K562 (cell line): ENCODE measurements around the gene TNFSF11. TPM values are rescaled to one million over a fixed set of nuclear protein-coding genes. Genes with fewer than 3 reads are reported as not detected.

Source experiments
- ATAC-seq: fragments of 200-7000 bp; cut with Tn5 transposase; 3 replicates; pipeline ENCODE4 v1.9.1; 2020; ENCODE audit warnings: moderate library complexity
- BruUV-seq: library from RNA; stranded (reverse); fragments of 400-500 nt; replicated peaks from 2 replicates; lab custom pipeline; 2021; lab: Mats Ljungman, UMichigan
- CTCF ChIA-PET: fragments of 300-600 bp; formaldehyde crosslinking; extraction: SDS; loops from one replicate; lab custom pipeline; 2021; ENCODE audit warnings: low intra/inter-chr PET ratio; lab: Yijun Ruan, JAX
- POLR2A ChIA-PET: fragments of 300-600, 350-650 bp; sonication (Branson Sonifier 250); formaldehyde crosslinking; extraction: SDS; loops from one replicate; lab custom pipeline; 2021; ENCODE audit warnings: antibody characterized with exemption, inconsistent platforms; lab: Yijun Ruan, JAX
- DNase-seq, 4 experiments: peaks; one replicate each; pipeline versions ENCODE4 v3.0.0 to v3.0.0-alpha.2; 2011 to 2018; ENCODE audit warnings: low spot score in 3 of 4, mixed read lengths in 3 of 4; ENCODE audit errors: extremely low read depth in 1 of 4
- FAIRE-seq: peaks from 2 replicates; lab custom pipeline; 2011; peaks lifted over from hg19 to GRCh38; lab: Jason Lieb, UNC
- H2AFZ ChIP-seq: 2 replicates; pipeline ENCODE4 v1.6.0; 2011; ENCODE audit warnings: low read depth, low read length, control low read depth, inconsistent platforms
- H3K27ac ChIP-seq: fragments of 200-600 bp; 3 replicates; pipeline ENCODE4 v1.8.0; 2011; ENCODE audit warnings: low read depth, mild to moderate bottlenecking, control low read depth, inconsistent platforms, low read length, moderate library complexity, mixed read lengths; ENCODE audit errors: extremely low read depth
- H3K27me3 ChIP-seq, 2 experiments: fragments of 300-600 bp in 1 of 2; 2 replicates in 1 of 2; 3 replicates in 1 of 2; pipeline versions ENCODE4 v1.6.0 to v1.8.0; 2011; ENCODE audit warnings: inconsistent platforms in 2 of 2, low read length in 2 of 2, mild to moderate bottlenecking in 1 of 2, mixed read lengths in 1 of 2, moderate library complexity in 1 of 2; ENCODE audit not compliant: control insufficient read depth in 2 of 2, insufficient read depth in 2 of 2
- H3K36me3 ChIP-seq: fragments of 300-600 bp; 3 replicates; pipeline ENCODE4 v1.8.0; 2011; ENCODE audit warnings: mild to moderate bottlenecking, low read length, inconsistent platforms; ENCODE audit not compliant: control insufficient read depth, insufficient read depth
- H3K4me1 ChIP-seq, 2 experiments: fragments of 200-600 bp in 1 of 2; replicated peaks in 1 of 2; 2 replicates in 1 of 2; 3 replicates in 1 of 2; pipeline versions ENCODE4 v1.5.1 to v1.8.0; 2011; ENCODE audit warnings: inconsistent platforms in 2 of 2, low read length in 2 of 2, mild to moderate bottlenecking in 1 of 2, mixed read lengths in 1 of 2, moderate library complexity in 1 of 2; ENCODE audit not compliant: control insufficient read depth in 2 of 2, insufficient read depth in 2 of 2
- H3K4me2 ChIP-seq: 2 replicates; pipeline ENCODE4 v1.6.1; 2011; ENCODE audit warnings: low read length, control low read depth, inconsistent platforms, mixed read lengths; ENCODE audit not compliant: insufficient read depth
- H3K4me3 ChIP-seq: fragments of 200-600 bp; sonication (generic), shearing (Covaris generic); 2 replicates; pipeline ENCODE4 v1.5.1; 2016; ENCODE audit warnings: control low read depth, inconsistent platforms
- H3K79me2 ChIP-seq: fragments of 200-600 bp; 3 replicates; pipeline ENCODE4 v1.8.0; 2011; ENCODE audit warnings: low read length, inconsistent platforms; ENCODE audit not compliant: control insufficient read depth, insufficient read depth
- H3K9ac ChIP-seq, 2 experiments: 2 replicates each; pipeline versions ENCODE4 v1.6.0 to v1.6.1; 2011; ENCODE audit warnings: low read depth in 2 of 2, low read length in 2 of 2, control low read depth in 1 of 2, inconsistent platforms in 1 of 2, mild to moderate bottlenecking in 1 of 2, mixed read lengths in 1 of 2; ENCODE audit not compliant: insufficient read depth in 1 of 2
- H3K9me1 ChIP-seq: one replicate; pipeline ENCODE4 v1.6.0; 2011; ENCODE audit warnings: inconsistent platforms, mild to moderate bottlenecking, low read length, moderate library complexity; ENCODE audit not compliant: control insufficient read depth, insufficient read depth
- H3K9me3 ChIP-seq: replicated peaks from 2 replicates; pipeline ENCODE4 v1.5.1; 2011; ENCODE audit warnings: low read depth, low read length, inconsistent platforms; ENCODE audit not compliant: control insufficient read depth, insufficient read depth
- H4K20me1 ChIP-seq: replicated peaks from 2 replicates; pipeline ENCODE4 v1.6.1; 2011; ENCODE audit warnings: low read length, inconsistent platforms, mixed read lengths; ENCODE audit not compliant: control insufficient read depth, insufficient read depth
- ADNP ChIP-seq: fragments of 200-800 bp; sonication (Bioruptor generic); IDR thresholded peaks from 2 replicates; pipeline ENCODE4 v1.6.1; 2016; ENCODE audit warnings: missing genetic modification characterization, missing compliant biosample characterization
- ARID1B ChIP-seq: fragments of 450-650 bp; IDR thresholded peaks from 2 replicates; pipeline ENCODE4 v1.6.1; 2016; ENCODE audit warnings: antibody characterized with exemption, mild to moderate bottlenecking, inconsistent platforms
- CBX1 ChIP-seq: sonication (generic); IDR thresholded peaks from 2 replicates; pipeline ENCODE4 v1.6.1; 2016; ENCODE audit warnings: antibody characterized with exemption, low read depth, mild to moderate bottlenecking
- E2F3 ChIP-seq: fragments of 250-450 bp; sonication (Bioruptor Pico); IDR thresholded peaks from 2 replicates; pipeline ENCODE4 v1.4.0; 2020; ENCODE audit warnings: mild to moderate bottlenecking
- POLR2G ChIP-seq: fragments of 200-400 bp; formaldehyde crosslinking; IDR thresholded peaks from 2 replicates; pipeline ENCODE4 v1.6.1; 2017; ENCODE audit warnings: low read depth, mild to moderate bottlenecking, antibody characterized with exemption, low read length, moderate library complexity
- RBM17 ChIP-seq: fragments of 200-400 bp; formaldehyde crosslinking; IDR thresholded peaks from 2 replicates; pipeline ENCODE4 v1.6.1; 2017; ENCODE audit warnings: low read depth, mild to moderate bottlenecking, low read length, borderline replicate concordance
- ZBTB17 ChIP-seq: fragments of 450-650 bp; formaldehyde crosslinking; IDR thresholded peaks from 2 replicates; pipeline ENCODE4 v1.4.0; 2020; ENCODE audit warnings: mild to moderate bottlenecking
- WGBS: fragments of 100-300 bp; shearing (Covaris generic); methylation state at CpG from one replicate; pipeline ENCODE4 v1.1.6; 2016; ENCODE audit warnings: low coverage, mixed read lengths; ENCODE audit not compliant: insufficient coverage; ENCODE audit errors: missing lambda C conversion rate; 5-methylcytosine and 5-hydroxymethylcytosine counted together
- in situ Hi-C: fragments of 300-500 bp; cut with MboI; formaldehyde crosslinking; loops from 4 replicates; pipeline ENCODE4 v1.15.0; 2018; ENCODE audit warnings: inconsistent platforms, mixed read lengths
- intact Hi-C: fragments of 100-400 bp; cut with micrococcal nuclease; formaldehyde crosslinking; loops from 2 replicates; pipeline ENCODE4 v1.14.2; 2022
- polyA plus RNA-seq, 8 experiments: library from polyadenylated mRNA; depleted of rRNA in 4 of 8; stranded (reverse) in 5 of 8; unstranded in 3 of 8; fragments of >200 nt; fragmentation: Nextera tagmentation in 2 of 8; fragmentation: Illumina TruSeq in 1 of 8; extraction: Ambion mirVana in 2 of 8; extraction: Trizol in 1 of 8; gene quantifications; 2 replicates each; pipeline versions ENCODE4 v1.2.1 to v1.2.3, GENCODE V29; 2011 to 2014; ENCODE audit warnings: inconsistent platforms in 1 of 8, missing spikeins in 1 of 8
- total RNA-seq, 7 experiments: library from RNA; depleted of rRNA in 6 of 7; stranded (reverse); fragments of >200 nt in 6 of 7; fragmentation: Illumina TruSeq in 2 of 7; extraction: Trizol in 2 of 7; gene quantifications; 2 replicates each; pipeline versions ENCODE4 v1.2.1 to v1.2.3, GENCODE V29; 2011 to 2021; ENCODE audit warnings: low replicate concordance in 1 of 7

The TNFSF11 gene
- total and polyA plus RNA-seq, 9 of the 15 experiments (the other 6 are each of a cell fraction or from before 2014, with no cell fraction given) = not detected

- no peak for TF ChIP-seq E2F3 (CRISPR knock-in tag)
- TF ChIP-seq ARID1B = no peak
Measured at GRCh38 chr13:42612021-42612765, 38.2 kb downstream of the TNFSF11 start (continued).

- no peak overlapping the region for H3K4me3 ChIP-seq
- DNase-seq (no peak), FAIRE-seq (no peak), ATAC-seq (no peak)
- no peak overlapping the region for H3K9ac ChIP-seq
- no peak overlapping the region for H3K27ac ChIP-seq
- no peaks in the 10 kb centered on the region for H3K36me3 ChIP-seq
- no peaks in the 10 kb centered on the region; a peak in 1 of 5 replicates for H3K4me1 ChIP-seq
- in situ Hi-C loops (no loop called here), intact Hi-C loops (no loop called here)
- no peak overlapping the region for H2AFZ ChIP-seq
- no TSS peak for BruUV-seq
- TF ChIP-seq CBX1 (no peak), RBM17 (no peak), ZBTB17 (CRISPR knock-in tag) (no peak), ADNP (no peak), POLR2G (no peak)
- no peaks in the 10 kb centered on the region for H3K9me3 ChIP-seq
- 0% methylated on average over 3 of the region's 3 CpGs for WGBS
- ChIA-PET CTCF (no interaction called here), POLR2A (no interaction called here)
- no peaks in the 10 kb centered on the region for H4K20me1 ChIP-seq
- no peaks in the 10 kb centered on the region for H3K79me2 ChIP-seq
- H3K9me1 ChIP-seq = no peaks in the 10 kb centered on the region
- H3K4me2 ChIP-seq = no peak overlapping the region
- no peaks in the 10 kb centered on the region for H3K27me3 ChIP-seq
Measured at GRCh38 chr13:42614436-42615035, 40.6 kb downstream of the TNFSF11 start.
